Midbrain (tissue), 1 donor: ENCODE measurements around the gene AURKA.
"Not testable (repeated sequence)": the region's sequence is repeated elsewhere in the genome, so short reads cannot be mapped to it uniquely, and the experiment has no call there.

ENCODE experiments used
- DNase-seq: peaks from one replicate; lab custom pipeline; 2025; lab: John Stamatoyannopoulos, UW

Gene AURKA

DNA sequence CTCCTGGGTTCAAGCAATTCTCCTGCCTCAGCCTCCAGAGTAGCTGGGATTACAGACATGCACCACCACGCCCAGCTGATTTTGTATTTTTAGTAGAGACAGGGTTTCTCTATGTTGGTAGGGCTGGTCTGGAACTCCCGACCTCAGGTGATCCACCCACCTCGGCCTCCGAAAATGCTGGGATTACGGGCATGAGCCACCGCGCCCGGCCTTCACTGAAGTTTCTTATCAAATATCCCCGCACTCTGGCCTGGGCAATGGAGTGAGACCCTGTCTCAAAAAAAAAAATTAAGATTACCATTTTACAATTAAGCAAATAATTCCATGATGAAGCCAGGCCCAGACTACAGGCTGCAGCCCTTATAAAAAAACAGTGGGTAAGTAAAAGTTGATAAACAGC, 1.6 kb downstream of the AURKA start:
- not testable (repeated sequence) for DNase-seq

GRCh38 chr20:56389807-56390206, 2.2 kb downstream of the AURKA start:
- DNase-seq = no peak

DNA sequence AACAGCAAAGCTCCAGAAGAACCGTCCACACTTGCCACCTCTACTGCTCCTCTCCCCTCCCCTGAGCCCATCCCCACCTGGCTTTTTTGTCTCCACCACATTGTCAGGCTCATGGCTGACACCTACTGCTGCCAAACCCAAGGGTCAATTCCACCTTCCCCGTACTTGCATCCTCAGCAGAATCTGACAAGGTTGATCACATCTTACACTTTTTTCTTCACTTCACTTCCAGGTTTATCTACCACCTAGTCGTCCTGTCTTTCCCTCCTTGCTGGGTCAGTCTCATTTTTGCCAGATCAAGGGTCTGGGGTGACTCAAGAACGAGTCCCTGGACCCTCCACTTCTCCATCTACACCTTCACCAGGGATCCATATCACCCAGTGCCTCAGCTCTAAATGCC, 3.1 kb downstream of the AURKA start:
- DNase-seq = no peak

- DNase-seq = no peak
These were observed 5.8 kb downstream of the AURKA start for GRCh38 chr20:56386219-56386618.

DNA sequence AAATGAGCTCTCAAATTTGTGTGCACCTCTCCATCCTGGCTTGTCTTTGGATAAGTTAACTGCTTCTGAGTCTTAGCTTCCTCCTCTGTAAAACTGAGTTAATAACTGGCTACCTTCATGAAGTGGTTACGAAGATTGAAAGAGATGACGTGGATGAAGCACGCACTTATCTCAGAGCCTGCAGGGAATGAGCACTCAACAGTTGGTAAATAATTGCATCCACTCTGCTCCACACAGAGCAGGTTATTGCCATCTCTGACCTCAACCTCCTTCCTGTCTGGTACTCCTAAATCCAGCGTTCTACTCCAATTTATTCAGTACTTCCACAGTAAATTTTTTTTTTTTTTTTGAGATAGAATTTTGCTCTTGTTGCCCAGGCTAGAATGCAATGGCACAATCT, 6.9 kb downstream of the AURKA start:
- DNase-seq = no peak

- no peak for DNase-seq
These were observed 8.7 kb downstream of the AURKA start for GRCh38 chr20:56383334-56383733.

GRCh38 chr20:56382696-56383095, 9.3 kb downstream of the AURKA start:
- no peak for DNase-seq

DNA sequence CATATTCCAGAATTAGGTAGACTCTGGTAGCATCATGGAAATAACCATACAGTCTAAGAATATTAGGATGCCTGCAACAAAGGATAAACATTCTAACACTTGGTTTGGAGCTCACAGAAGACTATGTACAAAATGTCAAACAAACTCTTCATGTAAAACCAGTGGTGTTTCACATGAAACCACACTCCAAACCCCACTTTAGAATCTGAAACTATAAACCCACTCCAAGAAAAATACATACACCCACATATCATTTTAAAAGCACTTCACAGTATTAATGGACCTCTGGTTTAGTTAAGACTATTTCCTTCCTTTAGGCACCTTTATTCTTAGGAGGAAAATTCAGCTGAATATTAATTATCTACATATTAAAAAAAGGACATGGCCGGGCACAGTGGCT, 10.5 kb downstream of the AURKA start:
- no peak for DNase-seq

- DNase-seq = no peak
These were observed 11.6 kb downstream of the AURKA start for GRCh38 chr20:56380375-56380774.

DNA sequence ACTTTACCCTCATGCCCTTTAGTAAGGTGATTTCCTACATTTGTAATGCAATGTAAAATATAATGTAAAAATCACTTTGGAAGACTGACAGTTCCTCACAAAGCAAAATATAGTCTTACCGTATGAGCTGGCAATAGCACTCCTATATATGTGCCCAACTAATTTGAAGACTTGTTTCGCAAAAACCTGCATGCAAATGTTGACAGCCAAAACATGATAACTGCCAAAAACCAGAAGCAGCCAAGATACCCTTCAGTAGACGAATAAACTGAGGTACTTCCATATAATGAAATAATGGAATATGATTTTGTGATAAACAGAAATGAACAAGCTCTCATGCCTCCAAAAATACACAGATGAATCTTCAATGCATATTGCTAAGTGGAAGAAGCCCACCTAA, 13.6 kb downstream of the AURKA start:
- no peak for DNase-seq

DNA sequence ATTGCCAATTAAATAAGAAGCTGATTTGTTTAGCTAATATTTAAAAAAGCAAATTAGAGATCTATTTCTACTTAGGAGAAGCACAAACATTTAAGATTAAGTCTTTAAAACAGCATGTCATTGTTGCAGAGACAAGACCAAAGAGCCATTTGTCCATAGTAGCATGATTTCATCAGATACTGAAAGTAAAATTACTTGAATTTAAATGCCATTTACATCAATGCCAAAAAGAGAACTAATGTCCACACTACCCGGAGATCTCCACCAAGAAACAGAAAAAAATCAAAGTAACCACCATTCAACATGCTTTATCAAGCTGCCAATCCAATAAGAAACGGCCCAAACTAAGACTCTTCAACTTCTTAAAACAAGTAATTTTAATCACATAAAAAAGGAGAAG, 15.7 kb downstream of the AURKA start:
- DNase-seq = no peak

GRCh38 chr20:56373942-56374341, 18.1 kb downstream of the AURKA start:
- no peak for DNase-seq

GRCh38 chr20:56372850-56373249, 19.2 kb downstream of the AURKA start:
- no peak for DNase-seq

DNA sequence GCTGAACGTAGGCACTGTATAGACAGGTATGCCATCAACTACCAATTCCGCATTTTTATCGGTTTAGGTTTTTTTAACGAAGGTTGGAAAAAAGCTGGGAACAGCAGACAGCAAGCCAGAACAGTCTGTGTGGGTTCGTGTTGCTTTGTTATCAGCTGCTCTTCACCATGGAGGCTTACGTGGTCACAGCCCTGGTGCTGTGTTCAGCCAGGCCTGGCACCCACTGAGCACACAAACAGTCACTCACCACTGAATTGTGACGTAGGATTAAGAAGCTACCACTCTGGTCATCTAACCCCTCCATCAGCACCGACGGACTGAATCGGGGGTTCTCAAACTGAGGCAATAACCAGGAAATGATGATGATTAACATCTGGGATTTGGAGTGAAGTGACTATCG, 20.0 kb downstream of the AURKA start:
- DNase-seq = no peak

DNA sequence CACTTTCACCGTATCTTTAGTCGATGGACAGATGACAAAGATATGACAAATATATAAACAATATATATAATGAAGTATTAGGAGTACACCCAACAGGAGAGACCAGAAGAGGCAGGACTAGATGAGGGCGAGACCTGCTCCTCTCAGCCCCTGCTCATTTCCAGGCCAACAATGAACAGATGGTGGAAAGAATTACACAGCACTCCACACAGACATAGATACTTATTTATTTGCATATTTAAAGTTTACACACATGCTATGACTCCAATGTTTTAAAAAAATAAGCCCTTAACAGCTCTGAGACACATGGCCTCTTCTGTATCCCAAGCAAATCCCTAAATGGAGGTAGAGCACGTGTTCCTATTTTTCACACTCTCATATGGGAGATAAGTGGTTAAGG, 22.8 kb downstream of the AURKA start:
- no peak for DNase-seq

GRCh38 chr20:56368351-56369134, 23.5 kb downstream of the AURKA start:
- DNase-seq = peak; percentile 63

DNA sequence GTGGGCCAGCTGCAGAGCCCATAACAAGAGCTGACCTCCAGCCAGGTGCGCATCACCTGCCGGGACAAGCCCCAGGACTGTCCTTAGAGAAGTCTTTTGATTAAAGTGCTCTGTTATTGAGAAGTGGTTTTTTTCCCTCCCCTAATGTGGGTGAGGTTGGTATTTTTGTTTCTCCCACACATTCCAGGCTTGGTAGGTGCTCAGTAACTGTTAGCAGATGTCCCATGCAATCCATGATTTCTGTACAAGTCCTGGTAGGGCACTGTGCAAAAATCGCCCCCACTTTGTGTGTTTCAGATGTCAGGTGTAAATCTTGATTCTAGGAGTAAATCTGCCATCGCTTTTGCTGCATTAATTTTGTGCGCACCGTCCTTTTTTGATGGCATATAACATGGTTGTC, 28.5 kb downstream of the AURKA start:
- no peak for DNase-seq

- no peak for DNase-seq
These were observed 29.1 kb downstream of the AURKA start for GRCh38 chr20:56362833-56363413.

GRCh38 chr20:56361900-56362299, 30.1 kb downstream of the AURKA start:
- DNase-seq = no peak

DNA sequence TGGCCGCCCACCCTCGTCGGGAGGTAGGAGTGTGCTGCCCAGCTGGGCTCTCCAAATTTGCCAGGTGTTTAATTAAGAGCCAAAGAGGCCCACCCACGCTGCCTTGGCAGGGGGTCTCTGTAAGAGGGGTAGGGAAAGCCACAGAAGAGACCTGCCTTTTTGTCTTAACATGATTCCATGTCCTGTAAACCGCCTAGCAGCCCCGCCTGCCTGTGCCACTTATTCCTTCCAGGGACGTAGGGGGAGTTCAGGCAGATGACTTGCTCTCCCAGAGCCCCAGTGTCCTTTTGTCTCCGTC, 31.2 kb downstream of the AURKA start:
- no peak for DNase-seq

DNA sequence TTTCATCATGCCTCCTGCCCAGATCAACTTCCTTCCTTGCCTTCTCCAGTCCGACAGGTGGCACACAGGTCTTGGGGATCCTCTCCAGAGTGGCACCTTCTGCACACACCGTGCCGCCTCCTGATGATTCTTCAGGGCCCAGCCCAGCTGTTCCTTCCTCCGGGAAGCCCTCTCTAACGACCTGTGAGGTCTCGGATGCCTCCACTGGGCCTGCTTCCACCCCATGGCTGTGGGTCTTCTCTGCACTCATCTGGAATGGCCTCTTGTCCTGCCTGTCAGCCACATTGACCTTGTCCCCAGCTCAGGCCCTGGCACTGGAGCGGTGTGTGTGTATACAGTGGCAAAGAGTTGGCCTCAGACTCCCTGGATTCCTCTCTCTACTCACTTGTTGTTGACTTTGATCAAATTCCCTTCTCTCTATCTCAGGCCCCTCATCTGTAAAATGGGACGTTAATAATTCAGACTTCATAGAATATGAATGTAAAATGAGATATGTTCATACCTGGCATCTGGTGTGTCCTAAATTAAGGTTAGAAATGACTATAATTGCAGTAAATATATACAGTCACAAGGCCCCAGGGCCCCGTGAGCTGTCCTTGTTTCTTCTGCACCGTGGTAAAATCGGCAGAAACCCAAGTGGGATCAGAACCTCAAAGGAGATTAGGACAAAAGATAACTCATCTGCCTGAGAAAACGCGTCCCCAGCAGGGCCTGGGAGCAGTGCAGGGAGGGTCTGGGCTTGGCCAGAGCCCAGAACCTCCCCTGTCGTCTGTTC, 31.7 kb downstream of the AURKA start:
- no peak for DNase-seq

- DNase-seq = peak; percentile 40
These were observed 32.5 kb downstream of the AURKA start for GRCh38 chr20:56359212-56360132.
